Esophagus muscularis mucosa (tissue), 4 donors: ENCODE measurements around the gene TRMT44. TPM values are rescaled to one million over a fixed set of nuclear protein-coding genes. Genes with fewer than 3 reads are reported as not detected.

Experiments used
- DNase-seq: peaks from one replicate; pipeline ENCODE4 v3.0.0-alpha.2; 2017; ENCODE audit errors: extremely low spot score
- H3K27ac ChIP-seq, 4 donors: fragments of 200-600 bp; sonication (generic); replicated peaks in 1 of 4; 1 replicate in 3 of 4; 2 replicates in 1 of 4; pipeline ENCODE4 v1.5.1; 2016 to 2019; ENCODE audit warnings: mild to moderate bottlenecking in 1 of 4
- H3K27me3 ChIP-seq, 4 donors: fragments of 200-600 bp; sonication (generic); one replicate each; pipeline versions ENCODE4 v1.5.1 to v1.6.0; 2016 to 2019
- H3K36me3 ChIP-seq, 4 donors: fragments of 200-600 bp; sonication (generic); one replicate each; pipeline ENCODE4 v1.5.1; 2016 to 2019
- H3K4me1 ChIP-seq, 4 donors: fragments of 200-600 bp; sonication (generic); one replicate each; pipeline ENCODE4 v1.5.1; 2016 to 2019
- H3K4me3 ChIP-seq, 4 donors: fragments of 200-600 bp; sonication (generic); 1 replicate in 2 of 4; 2 replicates in 2 of 4; pipeline ENCODE4 v1.5.1; 2016 to 2019; ENCODE audit warnings: mild to moderate bottlenecking in 4 of 4, moderate library complexity in 1 of 4
- H3K9me3 ChIP-seq, 4 donors: fragments of 200-600 bp; sonication (generic); 1 replicate in 3 of 4; 2 replicates in 1 of 4; pipeline ENCODE4 v1.5.1; 2016 to 2019
- EP300 ChIP-seq: sonication (generic); formaldehyde crosslinking; IDR thresholded peaks from one replicate; pipeline ENCODE4 v1.6.1; 2017; ENCODE audit warnings: antibody characterized with exemption
- POLR2A ChIP-seq: fragments of 450-650 bp; IDR thresholded peaks from one replicate; pipeline ENCODE4 v1.6.1; 2017; ENCODE audit warnings: antibody characterized with exemption, moderate library complexity, mild to moderate bottlenecking, low read depth
- POLR2AphosphoS5 ChIP-seq, 2 donors: sonication (generic); formaldehyde crosslinking; IDR thresholded peaks; one replicate each; pipeline ENCODE4 v1.6.1; 2017; ENCODE audit warnings: antibody characterized with exemption in 2 of 2
- WGBS: methylation state at CpG from one replicate; pipeline ENCODE4 v1.1.5; 2018; 5-methylcytosine and 5-hydroxymethylcytosine counted together
- intact Hi-C: fragments of 100-400 bp; cut with DNase I; formaldehyde crosslinking; loops from one replicate; pipeline ENCODE4 v1.15.1; 2023
- total RNA-seq, 4 donors: library from RNA; depleted of rRNA; stranded (reverse); fragments of >200 nt; gene quantifications; one replicate each; pipeline versions ENCODE4 v1.1.0 to v1.2.1, GENCODE V29; 2016
- TF ChIP-seq, protein P1 (sequence below), 3 experiments: fragments of 200-600 bp in 2 of 3; fragments of 450-650 bp in 1 of 3; sonication (generic) in 2 of 3; IDR thresholded peaks; one replicate each; pipeline ENCODE4 v1.5.1; 2017 to 2019; ENCODE audit warnings: antibody characterized with exemption in 3 of 3, mild to moderate bottlenecking in 2 of 3, moderate library complexity in 1 of 3

The TRMT44 gene
- total RNA-seq, 4 donors from 2014 or later = 14.6 to 21.6 (median 19.4) TPM

DNA sequence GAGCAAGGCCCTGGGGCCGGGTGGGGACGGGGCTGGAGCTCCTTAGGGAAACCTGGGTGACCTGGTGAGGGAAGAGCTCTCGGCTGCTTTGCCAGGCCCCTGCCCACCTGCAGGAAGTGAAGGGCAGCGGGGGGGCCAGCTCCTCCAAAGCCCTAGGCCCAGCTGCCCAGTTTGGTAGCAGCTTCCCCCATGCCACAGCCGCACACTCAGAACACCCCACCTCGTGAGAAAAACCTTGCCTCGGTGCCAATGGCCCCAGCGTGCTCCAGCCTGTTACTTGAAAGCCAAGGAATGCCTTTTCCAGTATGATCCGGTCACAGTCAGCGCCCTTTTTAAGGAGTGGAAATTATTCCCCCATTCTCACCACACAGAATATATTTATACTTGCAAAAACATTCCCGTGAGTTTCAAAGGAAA is 38.4 kb upstream of the TRMT44 start:
- no peak overlapping the region for H3K4me3 ChIP-seq
- peak overlapping the region; percentile 84 to 88 (median 88) for H3K27ac ChIP-seq
- H3K36me3 ChIP-seq = peaks cover 33 to 64% (median 58%) of the 10 kb centered on the region in 4 donors
- no peaks in the 10 kb centered on the region for H3K9me3 ChIP-seq
- TF ChIP-seq EP300 (no peak), POLR2AphosphoS5 (IDR thresholded peaks at IDR 0.05) (peak in 1 of 2 donors; percentile 81), POLR2A (no peak)
- WGBS = 25% methylated on average over 10 of the region's 11 CpGs
- intact Hi-C loops = loop anchor here (2.0 to 10.0 kb wide), 3 partner anchors 85 to 227 kb away; no protein-coding TSS in a partner anchor
- no peaks in the 10 kb centered on the region for H3K27me3 ChIP-seq
- H3K4me1 ChIP-seq = peaks cover 34 to 45% (median 42%) of the 10 kb centered on the region in 4 donors
- DNase-seq = no peak

- DNase-seq = no peak
- intact Hi-C loops = loop anchor here (1.0 to 10.0 kb wide), 4 partner anchors 85 to 228 kb away; no protein-coding TSS in a partner anchor
- 31% methylated on average over 14 of the region's 14 CpGs for WGBS
- H3K36me3 ChIP-seq = peaks cover 33 to 64% (median 58%) of the 10 kb centered on the region in 4 donors
- H3K9me3 ChIP-seq = no peaks in the 10 kb centered on the region
- peak; percentile 16 to 55 for TF ChIP-seq POLR2AphosphoS5 (IDR thresholded peaks at IDR 0.05)
- TF ChIP-seq, protein P1, sequence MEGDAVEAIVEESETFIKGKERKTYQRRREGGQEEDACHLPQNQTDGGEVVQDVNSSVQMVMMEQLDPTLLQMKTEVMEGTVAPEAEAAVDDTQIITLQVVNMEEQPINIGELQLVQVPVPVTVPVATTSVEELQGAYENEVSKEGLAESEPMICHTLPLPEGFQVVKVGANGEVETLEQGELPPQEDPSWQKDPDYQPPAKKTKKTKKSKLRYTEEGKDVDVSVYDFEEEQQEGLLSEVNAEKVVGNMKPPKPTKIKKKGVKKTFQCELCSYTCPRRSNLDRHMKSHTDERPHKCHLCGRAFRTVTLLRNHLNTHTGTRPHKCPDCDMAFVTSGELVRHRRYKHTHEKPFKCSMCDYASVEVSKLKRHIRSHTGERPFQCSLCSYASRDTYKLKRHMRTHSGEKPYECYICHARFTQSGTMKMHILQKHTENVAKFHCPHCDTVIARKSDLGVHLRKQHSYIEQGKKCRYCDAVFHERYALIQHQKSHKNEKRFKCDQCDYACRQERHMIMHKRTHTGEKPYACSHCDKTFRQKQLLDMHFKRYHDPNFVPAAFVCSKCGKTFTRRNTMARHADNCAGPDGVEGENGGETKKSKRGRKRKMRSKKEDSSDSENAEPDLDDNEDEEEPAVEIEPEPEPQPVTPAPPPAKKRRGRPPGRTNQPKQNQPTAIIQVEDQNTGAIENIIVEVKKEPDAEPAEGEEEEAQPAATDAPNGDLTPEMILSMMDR (IDR thresholded peaks at IDR 0.05) = no peak
- peak overlapping the region; percentile 84 to 88 (median 88) for H3K27ac ChIP-seq
- H3K27me3 ChIP-seq = no peaks in the 10 kb centered on the region
- no peak overlapping the region for H3K4me3 ChIP-seq
- peaks cover 34 to 45% (median 42%) of the 10 kb centered on the region in 4 donors for H3K4me1 ChIP-seq
Observed at GRCh38 chr4:8402640-8403039, 37.9 kb upstream of the TRMT44 start.

DNA sequence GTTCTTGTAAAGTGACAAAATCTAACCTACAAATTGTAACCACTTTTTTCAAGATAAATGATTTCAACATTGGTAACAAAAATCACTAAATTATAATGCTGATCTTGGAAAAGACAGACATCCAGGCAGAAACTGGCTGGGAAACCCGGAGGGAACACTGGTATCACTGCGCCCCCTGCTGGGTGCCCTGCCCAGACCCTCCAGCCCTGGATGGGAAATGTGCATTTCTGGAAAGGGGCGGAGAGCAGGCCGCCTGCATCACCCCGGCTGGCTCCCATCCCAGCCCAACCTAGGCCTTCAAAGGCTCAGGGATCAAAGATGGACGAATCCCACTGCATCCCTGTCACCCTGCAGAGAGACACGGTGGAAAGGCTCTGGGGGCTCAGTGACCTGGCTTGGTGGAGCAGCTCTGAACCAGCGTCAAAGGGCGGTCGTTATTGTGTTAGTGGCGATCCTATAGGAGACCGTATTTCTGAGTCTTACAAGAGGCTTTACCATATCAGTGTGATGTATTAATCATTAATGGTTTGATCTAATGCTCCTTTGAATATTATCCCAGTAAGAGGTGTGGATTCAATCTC is 37.3 kb upstream of the TRMT44 start:
- H3K27me3 ChIP-seq = no peaks in the 10 kb centered on the region
- peak overlapping the region; percentile 84 to 88 (median 88) for H3K27ac ChIP-seq
- intact Hi-C loops = loop anchor here (1.0 to 10.0 kb wide), 4 partner anchors 86 to 228 kb away; no protein-coding TSS in a partner anchor
- TF ChIP-seq EP300 (no peak), POLR2A (no peak), POLR2AphosphoS5 (IDR thresholded peaks at IDR 0.05) (peak; percentile 49 to 79)
- TF ChIP-seq, protein P1 (IDR thresholded peaks at IDR 0.05) = peak; percentile 89 to 95 (median 90)
- peaks cover 29 to 64% (median 59%) of the 10 kb centered on the region in 4 donors for H3K36me3 ChIP-seq
- no peak overlapping the region for H3K4me3 ChIP-seq
- peak; percentile 96 for DNase-seq
- no peaks in the 10 kb centered on the region for H3K9me3 ChIP-seq
- 29% methylated on average over 8 of the region's 12 CpGs for WGBS
- peaks cover 34 to 45% (median 42%) of the 10 kb centered on the region in 4 donors for H3K4me1 ChIP-seq

GRCh38 chr4:8403976-8404375 is 36.6 kb upstream of the TRMT44 start:
- 65% methylated on average over 13 of the region's 13 CpGs for WGBS
- peak overlapping the region; percentile 49 to 88 (median 88) for H3K27ac ChIP-seq

More at GRCh38 chr4:8403976-8404375, 36.6 kb upstream of the TRMT44 start:
- intact Hi-C loops = loop anchor here (1.0 to 10.0 kb wide), 4 partner anchors 87 to 229 kb away; no protein-coding TSS in a partner anchor
- no peak overlapping the region for H3K4me3 ChIP-seq
- H3K36me3 ChIP-seq = peaks cover 22 to 64% (median 59%) of the 10 kb centered on the region in 4 donors
- H3K4me1 ChIP-seq = peaks cover 34 to 48% (median 43%) of the 10 kb centered on the region in 4 donors
- DNase-seq = no peak
- no peaks in the 10 kb centered on the region for H3K9me3 ChIP-seq
- no peaks in the 10 kb centered on the region for H3K27me3 ChIP-seq
- TF ChIP-seq, protein P1 (IDR thresholded peaks at IDR 0.05) = no peak
- TF ChIP-seq POLR2A (no peak), POLR2AphosphoS5 (IDR thresholded peaks at IDR 0.05) (no peak), EP300 (no peak)
